HL-60 (cell line): ENCODE results near the gene ABHD10.

Source experiments
- DNase-seq, 2 experiments: peaks; one replicate each; pipeline ENCODE4 v3.0.0-alpha.2; 2010 to 2020; ENCODE audit warnings: low read depth in 1 of 2, low spot score in 1 of 2
- H3K27ac ChIP-seq: fragments of 250-450 bp; sonication (Bioruptor Pico); replicated peaks from 2 replicates; pipeline ENCODE4 v1.5.1; 2020; ENCODE audit warnings: mild to moderate bottlenecking, moderate library complexity
- H3K27me3 ChIP-seq: fragments of 250-450 bp; sonication (Bioruptor Pico); 2 replicates; pipeline ENCODE4 v1.5.1; 2021; ENCODE audit warnings: mild to moderate bottlenecking, moderate library complexity; ENCODE audit not compliant: insufficient read depth, poor library complexity, severe bottlenecking
- H3K4me3 ChIP-seq: replicated peaks from 2 replicates; pipeline ENCODE4 v1.5.1; 2011; ENCODE audit warnings: mild to moderate bottlenecking, control low read depth, low read length; ENCODE audit not compliant: insufficient read depth
- CTCF ChIP-seq: IDR thresholded peaks from one replicate; pipeline ENCODE4 v1.5.1; 2011; ENCODE audit warnings: low read length, control low read depth, inconsistent platforms; ENCODE audit not compliant: insufficient read depth
- GABPA ChIP-seq: IDR thresholded peaks from 2 replicates; pipeline ENCODE4 v1.6.1; 2012; ENCODE audit warnings: low read depth
- POLR2AphosphoS5 ChIP-seq: IDR thresholded peaks from 2 replicates; pipeline ENCODE4 v1.6.1; 2012; ENCODE audit warnings: low read depth
- SPI1 ChIP-seq: IDR thresholded peaks from 2 replicates; pipeline ENCODE4 v1.6.1; 2012; ENCODE audit warnings: low read depth, mild to moderate bottlenecking, borderline replicate concordance
- TF ChIP-seq, protein P1 (sequence below): IDR thresholded peaks from 2 replicates; pipeline ENCODE4 v1.6.1; 2012; ENCODE audit warnings: low read depth; ENCODE audit not compliant: insufficient replicate concordance

The ABHD10 gene

DNA sequence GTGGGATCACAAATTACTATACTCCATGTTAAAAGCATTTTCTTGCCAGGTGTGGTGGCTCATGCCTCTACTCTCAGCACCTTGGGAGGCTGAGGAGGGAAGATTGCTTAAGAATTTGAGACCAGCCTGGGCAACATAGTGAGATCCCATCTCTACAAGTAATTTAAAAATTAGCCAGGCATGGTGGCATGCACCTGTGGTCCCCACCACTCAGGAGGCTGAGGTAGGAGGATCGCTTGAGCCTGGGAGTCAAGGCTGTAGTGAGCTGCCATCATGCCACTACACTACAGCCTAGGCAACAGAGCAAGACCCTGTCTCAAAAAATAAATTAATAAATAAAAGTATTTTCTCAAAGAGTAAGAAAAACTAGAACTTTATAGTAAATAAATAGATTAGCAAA, 22.9 kb upstream of the ABHD10 start:
- TF ChIP-seq GABPA: no peak
- TF ChIP-seq, protein P1, sequence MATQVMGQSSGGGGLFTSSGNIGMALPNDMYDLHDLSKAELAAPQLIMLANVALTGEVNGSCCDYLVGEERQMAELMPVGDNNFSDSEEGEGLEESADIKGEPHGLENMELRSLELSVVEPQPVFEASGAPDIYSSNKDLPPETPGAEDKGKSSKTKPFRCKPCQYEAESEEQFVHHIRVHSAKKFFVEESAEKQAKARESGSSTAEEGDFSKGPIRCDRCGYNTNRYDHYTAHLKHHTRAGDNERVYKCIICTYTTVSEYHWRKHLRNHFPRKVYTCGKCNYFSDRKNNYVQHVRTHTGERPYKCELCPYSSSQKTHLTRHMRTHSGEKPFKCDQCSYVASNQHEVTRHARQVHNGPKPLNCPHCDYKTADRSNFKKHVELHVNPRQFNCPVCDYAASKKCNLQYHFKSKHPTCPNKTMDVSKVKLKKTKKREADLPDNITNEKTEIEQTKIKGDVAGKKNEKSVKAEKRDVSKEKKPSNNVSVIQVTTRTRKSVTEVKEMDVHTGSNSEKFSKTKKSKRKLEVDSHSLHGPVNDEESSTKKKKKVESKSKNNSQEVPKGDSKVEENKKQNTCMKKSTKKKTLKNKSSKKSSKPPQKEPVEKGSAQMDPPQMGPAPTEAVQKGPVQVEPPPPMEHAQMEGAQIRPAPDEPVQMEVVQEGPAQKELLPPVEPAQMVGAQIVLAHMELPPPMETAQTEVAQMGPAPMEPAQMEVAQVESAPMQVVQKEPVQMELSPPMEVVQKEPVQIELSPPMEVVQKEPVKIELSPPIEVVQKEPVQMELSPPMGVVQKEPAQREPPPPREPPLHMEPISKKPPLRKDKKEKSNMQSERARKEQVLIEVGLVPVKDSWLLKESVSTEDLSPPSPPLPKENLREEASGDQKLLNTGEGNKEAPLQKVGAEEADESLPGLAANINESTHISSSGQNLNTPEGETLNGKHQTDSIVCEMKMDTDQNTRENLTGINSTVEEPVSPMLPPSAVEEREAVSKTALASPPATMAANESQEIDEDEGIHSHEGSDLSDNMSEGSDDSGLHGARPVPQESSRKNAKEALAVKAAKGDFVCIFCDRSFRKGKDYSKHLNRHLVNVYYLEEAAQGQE: no peak
- no peak for TF ChIP-seq POLR2AphosphoS5
- TF ChIP-seq SPI1: no peak
- no peak for TF ChIP-seq CTCF
- Histone ChIP-seq H3K4me3 (no peak overlapping the region), H3K27ac (no peak overlapping the region), H3K27me3 (no peaks in the 10 kb centered on the region)
- no peak for DNase-seq

DNA sequence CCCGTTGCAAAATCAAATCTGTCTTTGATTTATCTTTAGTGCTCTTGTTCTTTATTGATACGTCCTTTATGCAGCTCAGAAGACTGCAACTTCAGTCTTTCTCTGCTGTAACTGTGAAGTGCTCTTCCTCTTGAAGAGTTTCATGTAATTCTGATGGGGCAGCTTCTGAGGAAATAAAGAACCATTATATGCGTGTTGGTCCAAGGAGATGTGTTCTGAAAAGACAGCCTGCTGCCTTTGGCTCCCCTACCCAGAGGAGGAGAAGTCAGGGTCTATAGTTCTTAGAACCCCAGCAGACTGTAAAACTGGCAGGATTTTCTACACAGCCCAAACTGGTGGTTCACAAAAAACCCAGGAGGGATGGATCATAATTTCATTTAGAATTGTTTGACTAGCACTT, 22.4 kb upstream of the ABHD10 start:
- Histone ChIP-seq H3K27ac (no peak overlapping the region), H3K4me3 (no peak overlapping the region), H3K27me3 (no peaks in the 10 kb centered on the region)
- no peak for DNase-seq
- no peak for TF ChIP-seq GABPA
- no peak for TF ChIP-seq SPI1
- TF ChIP-seq POLR2AphosphoS5: no peak
- TF ChIP-seq CTCF: no peak
- TF ChIP-seq, protein P1: no peak

- DNase-seq: no peak
- Histone ChIP-seq H3K27ac (no peak overlapping the region), H3K4me3 (no peak overlapping the region), H3K27me3 (no peaks in the 10 kb centered on the region)
- TF ChIP-seq, protein P1: no peak
- TF ChIP-seq CTCF: no peak
- no peak for TF ChIP-seq GABPA
- TF ChIP-seq POLR2AphosphoS5: no peak
- TF ChIP-seq SPI1: no peak
Measured at GRCh38 chr3:111956995-111957734, 21.7 kb upstream of the ABHD10 start.
